ENCODE data around the gene TMOD1. TPM values are rescaled to one million over a fixed set of nuclear protein-coding genes. Genes with fewer than 3 reads are reported as not detected.

Gene TMOD1
- total RNA-seq, 1 experiment from 2014 or later: 0.55 TPM

DNA sequence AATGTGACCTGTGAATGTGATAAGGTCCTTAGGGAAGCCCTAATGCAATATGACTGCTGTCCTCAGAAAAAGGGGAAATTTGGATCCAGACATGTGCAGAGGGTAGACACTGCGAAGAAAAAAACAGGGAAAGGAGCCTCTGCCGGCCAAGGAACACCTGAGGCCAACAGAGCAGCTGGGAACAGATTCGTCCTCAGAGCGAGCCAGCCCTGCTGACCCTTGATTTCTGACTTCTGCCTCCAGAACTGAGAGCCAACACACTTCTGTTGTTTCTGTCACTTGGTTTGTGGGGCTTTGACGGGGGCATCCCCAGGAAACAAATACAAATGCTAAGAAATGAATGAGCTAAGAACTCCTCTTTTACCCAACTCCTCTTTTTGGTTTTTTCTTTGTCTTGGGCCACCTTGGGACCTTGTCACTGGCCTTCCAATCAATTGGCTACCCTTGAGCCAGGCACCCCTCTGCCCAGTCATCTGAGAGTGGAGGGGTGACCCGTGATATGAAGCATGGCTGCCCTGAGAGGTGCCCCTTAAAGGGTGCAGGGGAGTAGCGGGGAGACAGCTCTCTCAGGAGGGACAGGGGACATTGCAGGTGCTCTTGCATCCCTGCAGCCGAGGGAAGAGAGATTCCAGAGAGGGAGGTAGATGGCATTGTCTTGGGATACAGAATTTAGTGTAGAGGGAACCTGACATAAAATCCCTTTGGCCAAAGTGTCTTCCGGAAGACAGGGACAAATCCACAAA lies 16.9 kb downstream of the TMOD1 start:
- no peaks in the 10 kb centered on the region for H3K4me1 ChIP-seq

DNA sequence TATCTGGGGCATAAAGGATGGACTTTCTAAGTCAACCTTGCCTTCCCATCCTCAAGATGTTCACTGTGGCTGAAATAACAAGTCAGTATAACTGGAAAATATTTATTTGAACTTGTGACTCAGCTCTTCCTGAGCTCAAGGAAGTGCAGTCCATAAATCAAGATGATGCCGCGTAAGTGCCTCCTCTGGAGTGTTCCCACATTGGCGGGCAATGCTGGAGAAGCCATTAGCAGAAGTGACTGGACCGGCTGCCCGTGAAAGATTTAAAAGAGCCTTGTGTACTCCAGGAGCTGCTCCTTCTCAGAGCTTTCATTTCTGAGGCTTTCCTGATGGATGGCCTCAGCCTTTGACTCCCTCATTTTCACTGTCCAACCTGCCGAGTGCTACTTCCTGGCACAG lies 17.4 kb downstream of the TMOD1 start:
- no peaks in the 10 kb centered on the region for H3K27me3 ChIP-seq
- no peak overlapping the region for H3K4me3 ChIP-seq
- no peak overlapping the region for H3K27ac ChIP-seq
- DNase-seq: no peak
- H3K4me1 ChIP-seq: no peaks in the 10 kb centered on the region
- H3K36me3 ChIP-seq: no peaks in the 10 kb centered on the region
- no peaks in the 10 kb centered on the region for H3K9me3 ChIP-seq (replicated peaks)

More for the DNA sequence above, 16.9 kb downstream of the TMOD1 start:
- H3K9me3 ChIP-seq (replicated peaks): no peaks in the 10 kb centered on the region
- H3K27me3 ChIP-seq: no peaks in the 10 kb centered on the region
- DNase-seq: no peak
- no peak overlapping the region for H3K27ac ChIP-seq
- no peak overlapping the region for H3K4me3 ChIP-seq
- H3K36me3 ChIP-seq: no peaks in the 10 kb centered on the region

DNA sequence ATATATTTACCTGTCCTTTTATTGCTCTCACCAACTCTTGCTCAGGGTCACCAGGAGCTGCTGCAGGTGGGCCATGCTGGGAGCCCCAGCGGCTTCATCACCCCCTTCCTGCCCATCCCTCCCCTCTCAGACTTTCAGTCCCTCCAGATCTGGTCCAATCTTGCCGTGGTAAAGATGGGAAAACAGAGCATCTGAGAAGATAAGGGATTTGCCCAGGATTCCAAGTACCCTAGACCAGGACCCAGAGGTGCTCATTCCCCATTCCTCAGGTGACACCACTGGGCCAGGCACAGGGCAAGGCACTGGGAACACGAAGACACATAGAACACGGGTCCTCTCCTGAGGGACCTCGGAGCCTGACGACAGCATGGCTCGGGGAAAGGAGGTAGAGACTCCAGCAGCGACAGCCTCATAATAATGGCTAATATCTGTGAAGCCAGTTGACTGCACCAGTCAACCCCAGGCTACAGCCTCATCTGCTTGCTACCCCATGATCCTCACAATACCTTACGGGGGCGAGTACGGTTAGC lies 18.0 kb downstream of the TMOD1 start:
- Histone ChIP-seq H3K9me3 (replicated peaks) (no peaks in the 10 kb centered on the region), H3K4me1 (no peaks in the 10 kb centered on the region), H3K4me3 (no peak overlapping the region), H3K36me3 (no peaks in the 10 kb centered on the region), H3K27ac (no peak overlapping the region), H3K27me3 (no peaks in the 10 kb centered on the region)
- DNase-seq: no peak

DNA sequence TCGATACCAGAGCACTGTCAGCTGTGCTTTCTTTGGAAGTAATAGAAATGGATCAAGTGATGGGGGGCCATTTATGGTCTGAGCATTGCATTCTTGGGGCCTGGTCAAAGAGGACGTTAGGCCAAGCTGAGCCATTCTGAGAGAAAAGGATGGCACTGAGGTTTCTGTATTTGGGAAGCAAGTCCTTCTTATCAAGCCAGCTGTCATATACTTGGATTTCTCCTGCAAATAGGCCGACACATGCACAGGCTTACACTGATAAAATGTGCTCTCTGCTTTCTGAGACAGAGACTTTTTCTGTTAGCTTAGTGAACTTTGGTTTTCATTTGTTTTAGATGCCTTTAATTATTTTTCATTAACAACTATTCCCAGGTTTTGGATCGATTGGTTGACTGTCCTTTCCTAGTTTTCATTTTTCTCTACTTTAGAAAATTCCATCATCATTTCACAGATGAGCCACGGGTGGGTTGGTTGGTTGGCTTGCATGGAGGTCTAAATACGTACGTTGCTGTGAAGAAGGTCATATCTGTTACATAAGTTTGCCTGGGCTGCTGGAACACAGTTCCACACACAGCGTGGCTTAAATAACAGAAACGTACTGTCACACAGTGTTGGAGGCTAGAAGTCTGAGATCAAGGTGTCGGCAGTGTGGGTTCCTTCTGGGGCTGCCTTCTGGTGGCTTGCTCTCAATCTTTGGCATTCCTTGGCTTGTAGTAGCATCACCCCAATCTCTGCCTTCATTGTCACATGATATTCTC lies 20.3 kb downstream of the TMOD1 start:
- Histone ChIP-seq H3K36me3 (no peaks in the 10 kb centered on the region), H3K27me3 (no peaks in the 10 kb centered on the region), H3K27ac (no peak overlapping the region), H3K4me1 (no peaks in the 10 kb centered on the region), H3K9me3 (replicated peaks) (no peaks in the 10 kb centered on the region), H3K4me3 (no peak overlapping the region)
- no peak for DNase-seq

DNA sequence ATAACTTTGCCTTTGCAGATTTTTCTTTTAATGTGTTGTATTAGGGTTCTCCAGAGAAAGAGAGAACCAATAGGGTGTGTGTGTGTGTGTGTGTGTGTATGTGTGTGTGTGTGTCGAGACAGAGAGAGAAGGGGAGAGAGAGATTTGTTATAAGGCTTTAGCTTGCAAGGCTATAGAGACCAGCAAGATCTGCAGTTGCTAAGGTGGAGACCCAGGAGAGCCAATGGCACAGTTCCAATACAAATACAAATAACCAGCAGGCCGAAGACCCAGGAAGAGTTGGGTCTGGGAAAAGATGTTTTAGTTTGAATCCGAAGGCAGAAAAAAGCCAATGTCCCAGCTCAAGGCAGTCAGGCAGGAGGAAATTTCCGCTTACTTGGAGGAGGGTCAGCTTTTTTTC lies 23.0 kb downstream of the TMOD1 start:
- no peak for DNase-seq
- Histone ChIP-seq H3K36me3 (no peaks in the 10 kb centered on the region), H3K4me3 (no peak overlapping the region), H3K9me3 (replicated peaks) (no peaks in the 10 kb centered on the region), H3K27ac (no peak overlapping the region), H3K4me1 (no peaks in the 10 kb centered on the region), H3K27me3 (no peaks in the 10 kb centered on the region)

DNA sequence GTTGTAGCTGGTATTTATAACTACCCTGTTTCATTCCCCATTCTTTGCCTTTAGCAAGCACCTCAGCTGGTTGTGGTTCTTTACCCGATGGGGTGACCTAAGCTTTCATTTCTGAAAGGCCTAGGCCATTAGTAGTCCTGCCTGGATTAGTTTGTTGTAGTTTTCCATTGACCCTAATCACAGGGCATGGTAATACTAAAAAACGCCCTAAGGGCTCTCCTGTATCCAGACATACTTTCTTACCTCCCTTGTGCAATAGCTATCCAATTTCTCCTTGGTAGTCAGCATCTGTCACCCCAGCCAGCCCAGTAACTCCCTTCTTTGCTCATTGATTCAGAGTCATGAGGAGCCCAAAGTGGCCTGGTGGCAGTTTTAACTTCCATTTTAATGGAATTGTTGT lies 24.0 kb downstream of the TMOD1 start:
- Histone ChIP-seq H3K9me3 (replicated peaks) (no peaks in the 10 kb centered on the region), H3K36me3 (no peaks in the 10 kb centered on the region), H3K27me3 (no peaks in the 10 kb centered on the region), H3K4me3 (no peak overlapping the region), H3K27ac (no peak overlapping the region), H3K4me1 (no peaks in the 10 kb centered on the region)
- DNase-seq: peak in 1 of 2 experiments; percentile 18

DNA sequence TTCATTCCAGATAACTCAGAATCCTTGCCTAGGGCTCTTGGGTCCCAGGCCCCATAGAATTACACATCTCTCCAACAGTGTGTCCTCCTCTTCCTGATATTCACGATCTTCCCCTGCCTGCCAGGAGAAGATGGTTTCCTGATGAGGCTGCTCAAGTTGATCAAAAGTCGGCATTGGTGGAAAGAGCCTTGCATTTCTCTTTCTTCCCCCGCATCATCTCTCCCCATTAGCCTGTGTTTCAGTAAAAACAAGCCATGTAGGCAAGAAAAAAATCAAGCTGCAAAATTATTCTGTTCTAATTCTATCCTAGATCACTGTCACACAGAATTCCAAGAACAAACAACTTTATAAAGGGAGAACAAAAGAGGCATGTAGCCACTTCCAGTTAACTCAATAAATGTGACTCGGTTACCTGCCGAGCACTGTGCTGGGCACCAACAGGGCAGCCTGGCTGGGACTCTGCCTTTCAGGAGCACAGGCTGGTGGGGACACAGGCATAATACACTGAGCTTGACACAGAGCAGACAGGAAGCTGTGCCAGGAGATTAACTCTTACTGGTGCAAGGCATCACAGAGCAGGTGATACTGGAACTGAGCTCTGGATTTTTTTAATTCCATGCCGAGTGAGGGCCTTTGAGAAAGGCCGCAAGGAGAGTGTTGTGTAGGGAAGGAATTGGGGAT lies 25.6 kb downstream of the TMOD1 start:
- H3K27me3 ChIP-seq: no peaks in the 10 kb centered on the region

DNA sequence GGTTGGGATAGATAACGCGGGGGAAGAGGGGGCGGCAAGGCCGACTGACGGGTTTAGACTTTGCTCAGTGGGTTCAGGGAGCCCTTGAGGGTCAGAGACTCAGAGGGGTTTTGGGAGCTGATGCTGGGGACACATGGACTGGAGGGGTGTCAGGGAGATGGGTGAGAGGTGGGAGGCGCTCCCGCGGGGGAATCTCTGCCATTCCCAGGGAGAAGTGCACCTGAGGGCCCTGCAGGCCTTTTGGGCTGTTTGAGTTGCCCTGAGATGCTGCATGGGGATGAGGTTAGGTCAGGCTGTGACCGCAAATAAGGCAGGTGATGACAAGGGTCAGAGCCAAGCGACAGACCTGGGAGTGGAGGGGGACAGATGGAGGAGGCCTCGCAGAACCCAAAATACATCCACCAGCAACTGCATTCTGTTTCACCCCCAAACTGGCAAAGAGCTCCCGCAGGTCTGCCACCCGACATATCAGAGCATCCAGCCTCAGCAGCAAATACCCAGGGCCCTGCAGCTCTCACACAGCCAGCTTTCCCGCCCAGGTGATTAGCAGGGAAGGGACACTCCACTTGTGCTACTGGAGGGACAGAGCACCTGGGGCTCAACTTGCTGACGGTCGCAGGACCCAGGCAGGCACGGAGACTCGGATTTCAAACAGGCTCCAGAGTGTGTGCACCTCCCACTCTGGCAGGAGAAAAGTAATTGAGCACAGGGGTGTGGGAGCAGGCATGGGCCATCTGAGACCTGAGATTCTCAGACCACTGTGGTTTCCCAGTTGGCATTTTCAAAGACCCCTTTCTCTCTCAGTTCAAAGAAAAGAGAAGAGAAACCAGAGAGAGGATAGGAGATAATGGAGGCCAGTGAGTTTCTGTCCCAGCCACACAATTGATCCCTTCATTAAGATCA lies 26.4 kb downstream of the TMOD1 start:
- no peak for DNase-seq

More for the DNA sequence above, 25.6 kb downstream of the TMOD1 start:
- H3K4me3 ChIP-seq: no peak overlapping the region
- no peaks in the 10 kb centered on the region for H3K9me3 ChIP-seq (replicated peaks)
- H3K27ac ChIP-seq: no peak overlapping the region
- no peaks in the 10 kb centered on the region for H3K4me1 ChIP-seq
- no peaks in the 10 kb centered on the region for H3K36me3 ChIP-seq
- no peak for DNase-seq

DNA sequence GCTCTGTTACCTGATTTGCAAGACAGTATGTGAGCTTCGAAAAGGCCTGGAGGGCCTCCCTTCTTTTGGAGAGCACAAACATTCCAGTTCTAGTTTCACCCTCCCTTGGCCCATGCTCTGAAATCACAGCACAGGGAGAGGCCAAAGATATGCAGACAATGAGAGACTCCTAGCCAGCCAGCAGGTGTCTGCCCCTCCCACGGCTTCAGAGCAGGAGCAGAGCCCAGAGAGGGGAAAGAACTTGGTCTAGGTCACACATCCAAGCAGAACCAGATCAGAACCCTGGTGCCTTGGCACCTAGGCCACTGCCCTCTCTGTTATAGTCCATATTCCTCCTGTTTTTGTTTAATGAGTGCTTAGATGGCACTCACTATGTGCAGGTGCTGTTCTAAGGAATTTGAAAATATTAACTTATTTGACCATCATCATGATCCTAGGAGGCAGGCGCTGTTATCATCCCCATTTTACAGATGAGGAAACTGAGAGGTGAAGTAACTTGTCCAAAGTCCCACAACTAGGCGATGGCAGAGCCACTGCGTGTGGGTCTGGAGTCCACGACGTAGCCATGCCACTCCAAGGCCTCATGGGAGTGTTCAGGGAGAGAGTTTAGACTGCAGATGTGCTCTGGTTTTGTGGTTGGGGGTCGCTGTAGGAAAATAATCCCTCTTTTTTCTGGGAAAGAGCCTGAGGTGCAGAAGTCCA lies 27.2 kb downstream of the TMOD1 start:
- Histone ChIP-seq H3K36me3 (no peaks in the 10 kb centered on the region), H3K27me3 (no peaks in the 10 kb centered on the region), H3K9me3 (replicated peaks) (no peaks in the 10 kb centered on the region), H3K27ac (no peak overlapping the region), H3K4me3 (no peak overlapping the region), H3K4me1 (no peaks in the 10 kb centered on the region)
- DNase-seq: no peak

More for the DNA sequence above, 26.4 kb downstream of the TMOD1 start:
- Histone ChIP-seq H3K9me3 (replicated peaks) (no peaks in the 10 kb centered on the region), H3K27ac (no peak overlapping the region), H3K4me3 (no peak overlapping the region), H3K36me3 (no peaks in the 10 kb centered on the region), H3K4me1 (no peaks in the 10 kb centered on the region), H3K27me3 (no peaks in the 10 kb centered on the region)

DNA sequence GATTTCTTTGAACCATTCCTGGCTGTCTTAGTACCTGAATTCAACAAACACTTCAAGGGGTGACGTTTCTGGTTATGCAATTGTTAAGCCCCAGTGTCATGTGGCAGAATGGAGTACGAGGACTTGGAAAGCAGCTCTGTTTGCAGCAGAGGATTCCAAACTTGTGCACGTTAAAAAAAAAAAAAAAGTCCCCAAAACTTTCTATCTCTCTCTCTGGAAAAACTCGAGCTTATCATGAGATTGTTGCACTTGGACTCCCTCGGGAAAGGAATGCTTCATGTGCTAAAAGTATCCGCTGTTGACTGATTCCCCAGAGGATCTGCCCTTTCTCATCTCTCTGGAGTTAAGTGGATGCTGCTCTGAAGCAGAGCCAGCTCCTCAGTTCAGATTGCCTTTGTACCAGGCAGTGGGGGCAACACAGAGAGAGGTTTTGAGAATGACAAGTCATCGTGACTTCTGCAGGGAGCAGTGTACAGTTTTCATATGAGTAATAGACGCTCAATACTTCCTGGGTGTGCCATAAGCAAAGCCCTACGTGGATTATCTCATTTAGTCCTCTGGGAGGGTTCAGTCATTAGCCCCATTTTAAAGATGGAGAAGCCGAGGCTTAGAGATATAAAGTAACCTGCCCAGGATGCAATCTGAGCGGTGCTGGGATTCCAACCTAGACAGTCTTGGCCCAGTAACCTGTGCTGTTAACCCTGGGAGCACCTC lies 28.1 kb downstream of the TMOD1 start:
- H3K4me1 ChIP-seq: no peaks in the 10 kb centered on the region
- no peak overlapping the region for H3K27ac ChIP-seq
- H3K9me3 ChIP-seq (replicated peaks): no peaks in the 10 kb centered on the region
- H3K27me3 ChIP-seq: no peaks in the 10 kb centered on the region
- no peaks in the 10 kb centered on the region for H3K36me3 ChIP-seq
- no peak for DNase-seq
- H3K4me3 ChIP-seq: no peak overlapping the region

DNA sequence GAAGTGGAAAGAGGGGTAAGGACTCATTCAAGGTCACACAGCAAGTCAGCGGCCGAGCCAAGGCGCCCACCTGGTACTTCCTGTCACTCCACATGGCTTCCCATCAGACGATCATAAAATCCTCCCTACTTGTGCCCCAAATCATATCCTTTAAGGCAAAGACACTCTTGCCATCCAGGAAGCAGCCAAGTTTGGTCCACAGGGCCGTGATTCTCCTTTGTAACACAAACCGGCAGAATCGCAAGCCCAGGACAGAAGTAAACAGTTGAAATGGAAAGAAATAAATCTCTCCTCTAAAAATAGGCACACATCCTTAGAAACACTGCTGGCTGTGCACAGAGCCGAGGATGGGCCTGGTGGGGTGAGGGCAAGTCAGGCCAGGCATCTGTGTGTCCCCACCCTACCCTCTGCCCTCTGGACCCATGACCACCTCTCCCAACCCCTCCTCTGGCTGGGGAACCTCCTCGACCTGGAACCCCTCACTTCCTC lies 30.5 kb downstream of the TMOD1 start:
- DNase-seq: no peak
- no peaks in the 10 kb centered on the region for H3K9me3 ChIP-seq (replicated peaks)
- no peak overlapping the region for H3K4me3 ChIP-seq
- H3K4me1 ChIP-seq: no peaks in the 10 kb centered on the region
- H3K27ac ChIP-seq: no peak overlapping the region
- H3K27me3 ChIP-seq: no peaks in the 10 kb centered on the region
- no peaks in the 10 kb centered on the region for H3K36me3 ChIP-seq

DNA sequence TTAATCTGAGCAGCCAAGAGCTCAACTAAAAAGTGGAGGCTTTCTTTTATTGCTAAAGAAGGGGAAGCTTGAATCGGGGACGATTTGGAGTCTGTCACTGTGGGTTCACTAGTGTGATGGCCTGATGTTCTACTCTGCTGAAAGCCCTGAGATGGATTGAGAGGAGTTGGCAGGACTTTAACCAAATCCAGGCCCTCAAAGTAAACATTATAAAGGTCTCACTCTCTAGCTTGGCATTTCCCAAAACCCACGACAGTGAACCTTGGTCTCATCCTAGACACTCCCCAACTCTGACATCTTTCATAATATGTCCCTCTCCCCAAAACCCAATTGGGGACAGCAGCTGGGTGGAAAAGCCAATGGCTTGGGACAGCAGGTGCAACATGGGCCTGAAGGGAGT lies 32.7 kb downstream of the TMOD1 start:
- no peak for DNase-seq
- H3K27me3 ChIP-seq: no peaks in the 10 kb centered on the region
- no peaks in the 10 kb centered on the region for H3K4me1 ChIP-seq
- H3K4me3 ChIP-seq: no peak overlapping the region
- no peak overlapping the region for H3K27ac ChIP-seq
- H3K36me3 ChIP-seq: no peaks in the 10 kb centered on the region
- H3K9me3 ChIP-seq (replicated peaks): no peaks in the 10 kb centered on the region

DNA sequence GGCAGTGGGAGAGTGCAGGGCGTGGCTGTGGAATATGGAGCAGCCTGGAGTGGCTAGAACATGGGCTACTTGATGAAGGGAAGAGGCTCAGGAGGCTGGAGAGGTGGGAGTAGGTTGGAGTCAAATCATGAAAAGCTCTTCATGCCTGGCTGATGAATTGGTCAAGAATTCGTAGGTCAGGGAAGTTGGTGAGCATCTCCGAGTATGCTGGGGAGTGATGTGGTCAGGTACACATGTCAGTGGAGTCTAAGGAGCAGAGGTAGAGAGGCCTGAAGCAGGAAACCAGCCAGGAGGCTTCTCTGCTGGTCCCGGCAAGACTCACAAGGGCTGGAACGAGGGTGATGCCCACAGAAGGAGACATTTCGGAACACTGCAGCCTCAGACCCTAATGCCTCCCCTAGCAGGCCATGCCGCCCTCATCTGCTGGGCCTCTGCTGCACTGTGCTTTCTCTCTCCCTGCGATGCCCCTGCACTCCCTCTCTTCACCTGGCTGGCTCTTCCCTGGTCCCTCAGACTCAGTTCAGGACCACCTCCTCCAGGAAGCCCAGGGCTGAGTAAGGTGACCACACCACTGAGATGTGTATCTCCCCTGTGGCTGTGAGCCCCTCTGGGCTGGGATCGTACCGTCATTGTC lies 33.6 kb downstream of the TMOD1 start:
- Histone ChIP-seq H3K27ac (no peak overlapping the region), H3K4me1 (no peaks in the 10 kb centered on the region), H3K4me3 (no peak overlapping the region), H3K36me3 (no peaks in the 10 kb centered on the region), H3K27me3 (no peaks in the 10 kb centered on the region), H3K9me3 (replicated peaks) (no peaks in the 10 kb centered on the region)
- DNase-seq: no peak
